ENCODE data around the gene PAX5.
"Not testable (repeated sequence)": the region's sequence is repeated elsewhere in the genome, so short reads cannot be mapped to it uniquely, and the experiment has no call there.

The PAX5 gene

GRCh38 chr9:36877239-36877638 lies 156.8 kb downstream of the PAX5 start:
- no peak for DNase-seq (ENCODE audit: low spot score)

GRCh38 chr9:36876056-36876455 lies 158.0 kb downstream of the PAX5 start:
- no peak for DNase-seq (ENCODE audit: low spot score)

- no peak for DNase-seq (ENCODE audit: low spot score)
These were observed 159.1 kb downstream of the PAX5 start for GRCh38 chr9:36874921-36875320.

- no peak for DNase-seq (ENCODE audit: low spot score)
These were observed 159.8 kb downstream of the PAX5 start for GRCh38 chr9:36874261-36874660.

DNA sequence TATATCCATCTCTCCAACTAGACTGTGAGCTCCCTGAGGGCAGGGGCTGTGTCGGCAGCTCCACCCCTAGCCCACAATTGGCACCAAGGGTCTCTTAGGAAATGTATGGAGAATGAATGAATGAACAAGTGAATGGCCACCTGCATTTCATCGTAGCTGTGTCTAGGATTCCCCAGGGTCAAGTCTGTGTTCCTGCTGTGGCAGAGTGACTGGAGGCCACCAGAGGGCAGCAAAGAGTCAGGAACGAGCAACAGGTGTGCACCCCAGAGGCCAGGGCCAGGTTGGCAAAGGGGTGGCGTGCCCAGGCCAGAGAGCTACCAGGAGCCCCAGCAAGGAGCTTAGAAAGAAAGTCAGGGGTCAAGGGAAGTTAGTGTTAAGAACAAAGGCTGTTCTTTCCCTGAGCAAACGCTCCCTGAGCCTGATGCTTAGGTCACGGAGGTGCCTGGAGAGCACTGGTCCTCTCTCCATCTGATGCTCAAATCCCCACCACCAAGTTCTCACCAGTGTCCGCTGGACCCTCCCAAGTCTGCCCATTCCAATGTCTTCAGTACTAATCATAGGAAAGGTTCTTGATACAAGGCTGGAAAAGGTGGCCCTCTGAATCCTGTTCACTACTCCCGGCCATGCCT lies 160.7 kb downstream of the PAX5 start:
- peak; percentile 92 for DNase-seq (ENCODE audit: low spot score)

GRCh38 chr9:36872641-36873040 lies 161.4 kb downstream of the PAX5 start:
- no peak for DNase-seq (ENCODE audit: low spot score)

- no peak for DNase-seq (ENCODE audit: low spot score)
These were observed 162.5 kb downstream of the PAX5 start for GRCh38 chr9:36871606-36872005.

GRCh38 chr9:36870960-36871359 lies 163.1 kb downstream of the PAX5 start:
- DNase-seq (ENCODE audit: low spot score), result no peak

GRCh38 chr9:36869605-36870004 lies 164.5 kb downstream of the PAX5 start:
- DNase-seq (ENCODE audit: low spot score), result not testable (repeated sequence)

GRCh38 chr9:36868586-36869282 lies 165.3 kb downstream of the PAX5 start:
- DNase-seq (ENCODE audit: low spot score), result no peak

- DNase-seq (ENCODE audit: low spot score), result no peak
These were observed 166.2 kb downstream of the PAX5 start for GRCh38 chr9:36867672-36868471.

GRCh38 chr9:36867241-36867640 lies 166.8 kb downstream of the PAX5 start:
- DNase-seq (ENCODE audit: low spot score), result no peak

DNA sequence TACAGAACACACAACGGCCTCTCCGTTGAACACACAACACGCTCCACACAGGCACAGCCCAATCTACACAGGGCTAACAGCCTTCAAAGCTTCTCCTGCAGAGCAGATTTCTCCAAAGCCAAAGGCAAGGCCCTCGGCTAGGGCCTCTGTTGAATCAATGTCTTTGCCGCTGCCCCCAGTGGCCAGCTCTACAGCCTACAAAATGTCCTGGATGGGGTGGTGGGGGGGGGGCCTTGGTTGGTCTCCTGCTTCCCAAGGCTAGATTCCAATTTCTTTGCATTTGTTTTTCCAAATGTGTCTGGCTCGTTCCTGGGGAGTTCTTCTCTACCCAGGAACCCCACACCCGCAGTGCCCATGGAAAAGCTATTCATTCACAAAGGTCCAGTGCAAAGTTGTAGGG lies 167.2 kb downstream of the PAX5 start:
- DNase-seq (ENCODE audit: low spot score), result peak; percentile 71

DNA sequence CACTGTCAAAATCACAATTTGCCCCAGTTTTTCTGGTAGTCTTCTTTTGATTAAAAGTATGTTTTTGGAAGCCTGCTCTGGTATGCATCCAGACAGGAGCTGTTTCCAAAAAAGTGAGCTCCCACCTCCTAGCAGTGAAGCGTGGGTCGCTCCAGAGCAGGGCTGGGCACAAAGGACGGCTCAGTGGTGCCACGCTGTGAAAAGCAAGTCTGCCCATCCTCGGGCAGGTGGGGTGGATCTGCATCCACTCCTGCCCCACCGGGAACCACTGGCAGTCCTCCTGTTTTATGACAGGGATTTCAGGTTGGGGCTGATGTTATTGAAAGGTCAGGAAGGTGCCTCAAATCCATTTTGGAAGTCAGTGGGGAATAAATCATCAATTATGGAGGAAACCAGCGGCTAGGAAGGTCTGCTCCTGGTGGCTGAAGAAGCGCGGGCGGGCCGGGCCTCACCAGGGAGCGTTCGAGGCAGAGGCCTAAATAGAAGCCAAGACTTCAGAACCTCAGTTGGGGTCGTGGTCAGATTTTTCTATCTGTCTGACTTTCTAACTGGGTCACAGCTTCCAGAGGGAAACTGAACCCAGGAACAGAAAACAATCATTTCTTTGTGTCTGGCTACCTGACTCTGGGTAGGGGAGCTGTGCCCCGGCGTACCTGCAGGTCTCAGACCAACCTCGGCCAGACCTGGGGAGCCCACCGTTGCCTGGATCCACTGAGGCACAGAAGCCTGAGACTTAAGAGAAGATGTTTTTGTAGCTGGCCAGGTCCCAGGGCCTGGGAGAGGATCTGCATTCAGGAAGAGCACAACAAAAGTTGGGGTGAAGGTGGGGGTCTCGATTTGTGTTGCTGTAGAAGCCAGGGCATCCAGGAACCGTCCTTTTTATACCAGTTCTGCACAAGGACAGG lies 168.1 kb downstream of the PAX5 start:
- no peak for DNase-seq (ENCODE audit: low spot score)

- DNase-seq (ENCODE audit: low spot score), result peak; percentile 68
These were observed 169.3 kb downstream of the PAX5 start for GRCh38 chr9:36864491-36865410.

DNA sequence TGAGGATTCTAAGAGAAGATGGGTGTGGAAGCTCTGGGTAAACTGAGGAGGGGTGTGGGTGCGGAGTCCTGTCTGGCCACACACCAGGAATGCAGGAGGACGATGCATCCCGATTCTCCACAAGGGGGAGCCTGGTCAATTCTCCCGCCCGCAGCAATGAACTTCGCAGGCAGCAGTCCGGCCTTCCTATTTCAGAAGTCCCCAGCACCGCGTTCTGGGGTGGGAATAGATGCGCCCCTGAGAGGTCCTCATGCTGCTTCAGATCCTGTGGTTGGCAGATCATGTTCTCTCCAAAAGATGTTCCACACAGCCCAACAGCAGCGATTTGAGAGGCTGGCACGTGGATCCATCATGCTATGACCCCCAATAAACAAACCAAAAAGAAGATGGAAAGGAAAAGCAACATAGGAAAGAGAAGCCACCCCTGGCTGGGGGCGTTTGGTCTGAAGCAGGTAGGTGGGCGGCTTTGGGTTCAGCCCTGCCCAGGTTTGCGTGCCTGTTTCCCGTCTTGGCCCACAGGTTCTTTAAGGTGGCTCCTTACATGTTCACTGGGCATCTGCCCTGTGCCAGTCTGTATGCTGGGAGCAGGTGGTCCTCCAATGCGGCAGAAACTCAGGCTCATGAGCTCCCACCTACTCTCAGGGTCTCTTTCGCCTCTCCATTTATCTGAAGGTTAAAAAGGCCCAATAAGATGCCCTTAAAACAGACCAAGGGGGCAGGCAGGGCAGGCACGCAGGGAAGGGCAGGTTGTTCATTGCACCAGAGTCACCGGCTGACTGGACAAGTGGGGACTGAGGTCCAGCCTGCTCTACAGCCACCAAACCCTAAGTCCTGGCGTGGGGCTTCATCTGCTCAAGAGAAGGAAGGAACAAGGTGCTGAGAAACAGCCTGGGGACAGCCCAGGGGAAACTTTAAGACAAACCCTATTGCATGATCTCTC lies 171.6 kb downstream of the PAX5 start:
- DNase-seq (ENCODE audit: low spot score), result peak; percentile 77

GRCh38 chr9:36861528-36862205 lies 172.4 kb downstream of the PAX5 start:
- DNase-seq (ENCODE audit: low spot score), result no peak

DNA sequence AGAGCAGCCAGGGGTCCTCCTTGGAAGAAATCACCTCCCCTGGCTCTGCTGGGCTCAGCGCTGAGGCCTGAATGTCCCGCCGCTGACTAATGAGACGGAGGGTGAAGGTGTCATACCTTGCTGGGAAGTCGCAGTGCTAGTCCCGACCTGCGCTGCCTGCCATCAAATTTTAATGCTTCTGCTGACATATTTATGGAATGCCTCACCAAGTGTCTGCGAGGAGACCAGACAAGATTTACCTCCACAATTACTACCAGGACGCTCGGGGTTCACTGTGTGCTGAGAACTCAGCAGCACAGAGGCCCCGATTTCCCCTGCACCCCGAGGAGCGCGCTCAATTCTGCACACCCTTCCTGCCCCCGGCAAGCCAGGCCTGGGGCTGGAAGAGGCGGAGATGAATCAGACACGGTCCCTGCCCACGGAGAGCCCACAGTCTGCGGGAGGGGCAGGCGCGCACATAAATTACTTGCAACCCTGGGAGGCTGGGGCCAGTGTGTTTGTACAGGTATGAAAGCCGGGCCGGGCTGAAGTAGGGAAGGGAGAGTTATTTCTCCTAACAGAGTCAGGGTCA lies 175.2 kb downstream of the PAX5 start:
- no peak for DNase-seq (ENCODE audit: low spot score)
